ACHN (cell line): Measurements from ENCODE around the gene DYNLT1.
"Not testable (repeated sequence)": the region's sequence is repeated elsewhere in the genome, so short reads cannot be mapped to it uniquely, and the experiment has no call there.

Experiments used
- DNase-seq: peaks from one replicate; pipeline ENCODE4 v3.0.0-alpha.2; 2015
- in situ Hi-C: cut with HindIII; loops from 2 replicates; pipeline ENCODE4 v1.10.0; 2017; ENCODE audit warnings: low sequenced_read_pairs, low pct_ligation_motif_present, low pct_unique_long_range_greater_than_20kb

Gene DYNLT1

GRCh38 chr6:158609455-158610155 lies 34.9 kb downstream of the DYNLT1 start:
- no peak for DNase-seq
- in situ Hi-C loops: no loop called here

- in situ Hi-C loops: no loop called here
- DNase-seq: no peak
Observed at GRCh38 chr6:158608221-158608620, 36.3 kb downstream of the DYNLT1 start.

DNA sequence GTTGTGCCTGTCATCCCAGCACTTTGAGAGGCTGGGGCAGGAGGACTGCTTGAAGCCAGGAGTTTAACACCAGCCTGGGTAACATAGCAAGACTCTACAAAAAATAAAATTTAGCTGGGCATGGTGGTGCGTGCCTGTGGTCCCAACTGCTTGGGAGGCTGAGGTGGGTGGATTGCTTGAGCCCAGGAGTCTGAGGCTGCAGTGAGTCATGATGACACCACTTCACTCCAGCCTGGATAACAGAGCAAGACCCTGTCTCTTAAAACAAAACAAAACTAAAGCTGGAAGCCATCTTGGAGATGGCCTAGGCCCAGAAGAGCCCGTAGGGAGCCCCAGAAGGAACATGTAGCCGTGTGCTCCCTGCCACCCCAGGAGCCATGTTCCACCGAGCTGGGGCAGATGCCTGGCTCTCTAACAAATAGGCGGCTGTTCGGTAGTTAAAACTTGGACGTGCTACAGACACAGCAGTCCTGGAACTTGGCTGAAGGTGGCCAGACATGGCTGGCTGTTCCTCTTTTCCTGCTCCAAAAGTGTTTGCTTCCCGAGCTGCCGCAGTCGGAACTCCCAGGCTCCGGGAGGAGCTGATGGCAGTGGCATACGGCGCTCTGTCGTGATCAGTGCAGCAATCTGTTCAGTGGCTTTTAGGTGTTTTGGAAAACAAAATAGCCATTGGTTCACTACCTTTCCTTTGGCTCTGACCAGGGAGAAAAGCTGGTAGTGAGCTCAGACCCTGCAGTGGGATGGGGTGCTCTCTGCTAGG lies 37.0 kb downstream of the DYNLT1 start:
- DNase-seq: no peak
- in situ Hi-C loops: no loop called here

DNA sequence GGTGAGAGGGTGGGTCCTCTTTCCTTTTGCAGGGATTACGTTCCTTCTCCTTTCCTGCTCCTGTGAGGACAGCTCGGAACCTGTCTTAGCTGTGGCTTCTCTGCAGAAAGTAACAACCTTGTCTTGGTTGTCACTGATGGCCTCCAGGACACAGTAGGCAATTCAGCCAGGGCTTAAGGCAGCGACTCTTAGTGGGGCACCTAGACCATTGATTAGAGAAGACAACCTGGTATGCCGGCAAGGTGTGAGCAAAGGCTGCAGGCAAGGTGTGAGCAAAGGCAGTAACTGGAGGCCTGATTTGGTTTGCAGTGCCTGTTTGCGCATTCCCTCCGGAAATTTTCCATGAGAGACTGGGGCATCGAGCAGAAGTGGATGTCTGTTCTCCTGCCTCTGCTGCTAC lies 37.6 kb downstream of the DYNLT1 start:
- in situ Hi-C loops: no loop called here
- no peak for DNase-seq

DNA sequence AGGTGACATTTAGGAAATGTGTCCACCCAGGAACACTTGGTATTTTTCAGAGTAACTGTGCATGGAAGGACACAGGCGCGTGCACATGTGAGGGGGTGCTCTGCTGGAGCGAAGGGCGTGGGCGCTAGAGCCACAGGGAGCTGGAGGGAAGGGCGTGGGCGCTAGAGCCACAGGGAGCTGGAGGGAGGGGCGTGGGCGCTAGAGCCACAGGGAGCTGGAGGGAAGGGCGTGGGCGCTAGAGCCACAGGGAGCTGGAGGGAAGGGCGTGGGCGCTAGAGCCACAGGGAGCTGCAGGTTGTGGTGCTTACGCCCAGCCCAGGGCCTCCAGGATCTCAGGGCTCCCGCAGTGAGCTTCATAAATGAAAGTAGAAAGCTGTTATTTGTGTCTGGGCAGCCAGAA lies 38.5 kb downstream of the DYNLT1 start:
- in situ Hi-C loops, DNase-seq: not testable (repeated sequence)

GRCh38 chr6:158605266-158605878 lies 39.2 kb downstream of the DYNLT1 start:
- DNase-seq: peak; percentile 76
- in situ Hi-C loops: no loop called here

DNA sequence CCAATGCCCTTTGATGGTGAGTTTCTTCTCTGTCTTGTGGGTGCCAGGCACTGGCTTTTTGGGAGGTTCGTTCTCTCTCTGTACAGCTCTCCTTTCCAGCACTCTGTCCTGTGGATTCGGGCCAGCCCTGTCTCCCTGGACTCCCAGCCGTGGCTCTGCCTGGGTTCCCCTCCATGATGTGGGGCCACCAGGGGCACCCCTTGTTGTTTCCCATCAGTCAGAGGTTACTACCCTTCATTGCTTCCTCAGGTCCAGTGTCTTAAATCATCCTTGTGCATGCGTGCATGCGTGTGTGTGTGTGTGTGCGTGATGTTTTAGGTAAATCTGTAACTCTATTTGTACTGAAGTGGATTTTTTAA lies 40.5 kb downstream of the DYNLT1 start:
- no peak for DNase-seq
- in situ Hi-C loops: no loop called here

DNA sequence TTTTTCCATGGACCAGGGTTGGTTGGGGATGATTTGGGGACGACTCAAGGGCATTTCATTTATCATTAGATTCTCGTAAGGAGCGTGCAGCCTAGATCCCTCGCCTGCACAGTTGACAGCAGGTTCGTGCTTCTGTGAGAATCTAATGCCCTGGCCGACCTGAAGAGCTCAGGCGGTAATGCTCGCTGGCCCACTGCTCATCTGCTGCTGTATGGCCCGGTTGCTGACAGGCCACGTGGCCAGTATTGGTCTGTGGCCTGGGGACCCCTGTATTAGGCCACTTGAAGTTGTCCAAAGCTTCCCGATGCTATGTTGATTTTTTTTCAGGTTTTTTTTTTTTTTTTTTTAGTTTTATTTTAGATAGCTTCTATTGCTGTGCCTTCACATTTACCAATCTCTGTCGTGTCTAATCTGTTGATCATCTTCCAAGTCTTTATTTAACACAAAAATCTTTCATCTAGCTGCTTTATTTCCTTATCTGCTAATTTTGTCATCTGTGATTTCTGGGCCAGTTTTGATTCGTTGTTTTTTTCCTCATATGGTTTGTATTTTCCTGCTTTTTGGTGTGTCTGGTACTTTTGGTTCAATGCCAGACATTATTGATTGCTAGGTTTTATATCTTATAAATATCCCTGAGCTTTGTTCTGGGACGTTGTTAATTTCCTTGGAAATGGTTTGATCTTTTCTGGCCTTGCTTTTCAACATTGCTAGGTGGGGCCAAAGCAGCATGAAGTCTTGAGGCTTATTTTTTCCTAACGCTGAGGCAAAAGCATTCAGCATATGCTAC lies 41.1 kb downstream of the DYNLT1 start:
- in situ Hi-C loops: no loop called here
- DNase-seq: no peak

- in situ Hi-C loops: no loop called here
Observed at GRCh38 chr6:158599635-158600034, 44.9 kb downstream of the DYNLT1 start.

GRCh38 chr6:158597565-158597964 lies 47.0 kb downstream of the DYNLT1 start:
- in situ Hi-C loops: no loop called here
- no peak for DNase-seq

More at GRCh38 chr6:158599635-158600034, 44.9 kb downstream of the DYNLT1 start:
- DNase-seq: no peak

GRCh38 chr6:158596861-158597260 lies 47.7 kb downstream of the DYNLT1 start:
- in situ Hi-C loops: no loop called here
- no peak for DNase-seq

DNA sequence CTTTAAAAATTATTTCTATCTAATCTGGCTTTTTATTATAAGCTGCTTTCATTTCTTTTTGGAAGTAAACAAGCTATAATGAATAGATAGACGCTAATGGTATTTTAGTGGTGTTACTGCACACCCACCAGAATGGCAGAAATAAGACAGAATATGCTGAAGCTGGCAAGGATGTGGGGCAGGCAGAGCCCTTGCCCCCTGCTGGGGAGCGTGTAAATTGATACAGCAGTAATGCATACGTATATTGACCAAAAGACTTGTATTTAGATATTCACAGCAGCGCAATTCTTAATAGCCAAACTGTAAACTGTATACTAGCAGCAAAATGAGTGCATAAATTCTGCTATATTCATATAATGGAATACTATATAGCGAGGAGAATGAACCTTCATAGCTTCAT lies 49.3 kb downstream of the DYNLT1 start:
- DNase-seq: peak; percentile 20

GRCh38 chr6:158593670-158594069 lies 50.9 kb downstream of the DYNLT1 start:
- no peak for DNase-seq
- in situ Hi-C loops: no loop called here

More for the DNA sequence above, 49.3 kb downstream of the DYNLT1 start:
- in situ Hi-C loops: no loop called here

DNA sequence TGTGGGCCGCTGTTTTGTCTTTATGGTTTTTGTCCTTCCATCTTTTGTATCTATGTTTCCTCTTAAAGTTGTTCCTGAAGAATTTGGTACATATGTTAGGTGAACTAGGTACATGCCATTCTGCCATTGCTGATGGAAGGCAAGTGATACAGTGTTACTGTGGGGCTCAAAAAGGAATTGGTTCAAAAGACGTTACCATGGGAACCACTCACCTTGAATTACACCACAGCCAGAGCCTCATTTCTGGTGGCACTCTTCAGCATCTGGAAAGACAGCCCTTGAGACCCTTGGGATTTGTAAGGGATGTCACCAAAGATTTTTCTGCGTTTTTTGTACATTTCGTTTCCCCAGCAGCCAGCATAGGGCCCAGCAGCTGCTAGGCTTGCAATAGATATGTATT lies 52.7 kb downstream of the DYNLT1 start:
- in situ Hi-C loops: no loop called here
- no peak for DNase-seq

DNA sequence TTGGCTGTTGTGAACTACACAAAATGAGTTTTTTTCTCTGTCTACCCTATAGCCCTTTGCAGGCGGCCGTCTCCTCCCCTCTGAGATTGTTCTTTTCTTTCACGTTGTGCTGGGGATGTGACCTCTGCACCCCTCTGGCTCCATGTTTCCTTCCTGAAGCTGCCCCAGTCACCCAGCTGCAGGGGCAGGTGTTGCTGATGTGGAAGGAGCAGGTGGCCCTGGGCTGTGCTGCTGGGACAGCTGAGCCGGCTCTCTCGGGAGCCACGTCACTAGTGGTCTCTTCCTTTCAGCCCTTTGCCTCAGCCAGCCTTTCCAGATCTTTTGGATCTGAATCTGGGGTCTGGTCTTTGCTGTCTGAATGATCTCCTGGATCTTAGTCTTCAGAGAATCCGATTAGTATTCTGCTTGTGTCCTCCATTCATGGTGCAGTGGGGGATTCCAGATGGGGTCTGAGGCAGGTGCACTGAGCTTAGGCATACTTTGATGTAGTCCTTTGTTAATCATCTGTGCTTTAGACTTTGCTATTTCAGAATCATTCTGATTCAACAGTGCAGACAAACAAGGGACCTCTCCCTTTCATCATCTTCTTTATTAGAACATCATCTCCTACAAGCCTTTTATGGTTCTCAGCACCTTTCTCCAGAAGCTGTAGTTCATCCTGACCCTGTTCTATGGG lies 53.3 kb downstream of the DYNLT1 start:
- DNase-seq: no peak
- in situ Hi-C loops: no loop called here

DNA sequence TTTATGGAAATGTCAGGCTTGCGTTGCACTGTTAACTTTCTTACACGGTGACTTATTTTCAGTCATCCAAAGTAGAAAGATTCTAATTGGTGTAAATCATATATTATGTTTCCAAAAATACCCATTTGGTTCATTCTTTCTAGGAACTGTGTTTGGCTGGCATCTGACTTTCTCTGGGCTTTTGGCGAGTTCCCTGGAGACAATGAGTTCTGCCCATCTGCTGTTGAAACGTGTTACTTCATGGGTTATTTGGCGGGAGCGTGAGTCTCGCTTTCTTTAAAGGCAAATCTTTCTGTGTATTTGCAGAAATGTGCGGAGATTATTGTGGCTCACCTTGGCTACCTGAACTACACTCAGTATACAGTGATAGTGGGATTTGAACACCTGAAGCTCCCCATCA lies 55.2 kb downstream of the DYNLT1 start:
- no peak for DNase-seq
- in situ Hi-C loops: no loop called here

DNA sequence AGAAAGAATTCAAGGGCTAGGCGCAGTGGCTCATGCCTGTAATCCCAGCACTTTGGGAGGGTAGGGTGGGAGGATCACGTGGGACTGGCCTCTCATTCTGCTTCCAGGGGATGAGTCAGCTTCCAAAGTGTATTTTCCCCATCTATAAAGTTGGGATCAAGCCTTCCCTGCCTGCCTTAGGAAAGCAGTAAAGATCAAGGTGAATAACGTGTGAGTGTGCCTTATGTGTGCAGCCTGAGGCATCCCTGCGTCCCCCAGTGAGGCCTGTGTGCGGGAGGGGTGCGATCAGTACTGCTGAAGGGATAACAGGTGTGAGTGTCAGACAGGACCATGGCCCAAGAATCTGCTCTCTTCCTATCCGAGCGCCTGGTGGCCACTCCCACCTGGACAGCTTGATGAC lies 57.9 kb downstream of the DYNLT1 start:
- in situ Hi-C loops: no loop called here
- no peak for DNase-seq
